GM12878 (cell line): ENCODE measurements around the gene TLX2. TPM values are rescaled to one million over a fixed set of nuclear protein-coding genes. Genes with fewer than 3 reads are reported as not detected.
A peak's percentile ranks its signal among the peaks of the same experiment; 100 is the strongest.

Source experiments
- BCLAF1 ChIP-seq: fragments of 450-650 bp; IDR thresholded peaks from 2 replicates; pipeline ENCODE4 v1.6.1; 2017; ENCODE audit warnings: antibody characterized with exemption, mild to moderate bottlenecking, moderate library complexity
- ETV6 ChIP-seq, 2 experiments: fragments of 450-650 bp in 1 of 2; IDR thresholded peaks in 1 of 2; conservative IDR thresholded peaks in 1 of 2; 2 replicates each; pipeline ENCODE4 v1.6.1; 2014; ENCODE audit warnings: antibody characterized with exemption in 1 of 2, borderline replicate concordance in 1 of 2, low read depth in 1 of 2, mild to moderate bottlenecking in 1 of 2, moderate library complexity in 1 of 2
- GABPA ChIP-seq: IDR thresholded peaks from 2 replicates; pipeline ENCODE4 v1.6.1; 2014; ENCODE audit warnings: antibody characterized with exemption, low read depth, mild to moderate bottlenecking, inconsistent platforms
- HCFC1 ChIP-seq: fragments of 150-350 bp; IDR thresholded peaks from 2 replicates; pipeline ENCODE4 v1.6.1; 2014; ENCODE audit warnings: low read length
- LARP7 ChIP-seq: fragments of 450-650 bp; IDR thresholded peaks from 2 replicates; pipeline ENCODE4 v1.6.1; 2017; ENCODE audit warnings: mild to moderate bottlenecking
- MAX ChIP-seq: IDR thresholded peaks from 2 replicates; pipeline ENCODE4 v1.6.1; 2012; ENCODE audit warnings: low read depth, low read length, improper control_type of control experiment
- NBN ChIP-seq: fragments of 450-650 bp; IDR thresholded peaks from 2 replicates; pipeline ENCODE4 v1.6.1; 2016
- NFXL1 ChIP-seq: fragments of 450-650 bp; IDR thresholded peaks from 2 replicates; pipeline ENCODE4 v1.6.1; 2017; ENCODE audit warnings: antibody characterized with exemption, mild to moderate bottlenecking, borderline replicate concordance
- PKNOX1 ChIP-seq: fragments of 450-650 bp; IDR thresholded peaks from 2 replicates; pipeline ENCODE4 v1.6.1; 2016; ENCODE audit warnings: mild to moderate bottlenecking
- SIX5 ChIP-seq: IDR thresholded peaks from 2 replicates; pipeline ENCODE4 v1.6.1; 2011; ENCODE audit warnings: mild to moderate bottlenecking, low read depth, low read length, moderate library complexity; ENCODE audit not compliant: severe bottlenecking
- SMC3 ChIP-seq: IDR thresholded peaks from 2 replicates; pipeline ENCODE4 v1.6.1; 2011; ENCODE audit warnings: low read length, improper control_type of control experiment, borderline replicate concordance
- SREBF1 ChIP-seq: IDR thresholded peaks from 2 replicates; pipeline ENCODE4 v1.6.1; 2012; ENCODE audit warnings: mild to moderate bottlenecking, low read length
- WRNIP1 ChIP-seq: IDR thresholded peaks from 2 replicates; pipeline ENCODE4 v1.6.1; 2011; ENCODE audit warnings: low read depth, low read length, improper control_type of control experiment, borderline replicate concordance
- ZNF592 ChIP-seq: fragments of 450-650 bp; IDR thresholded peaks from 2 replicates; pipeline ENCODE4 v1.6.1; 2017; ENCODE audit warnings: mild to moderate bottlenecking, moderate library complexity
- polyA plus RNA-seq, 11 experiments: library from polyadenylated mRNA; depleted of rRNA in 4 of 11; unstranded in 6 of 11; stranded (reverse) in 5 of 11; fragments of >200 nt; fragmentation: Nextera tagmentation in 4 of 11; fragmentation: Illumina TruSeq in 1 of 11; extraction: Ambion mirVana in 4 of 11; extraction: Trizol in 1 of 11; gene quantifications; 1 replicate in 1 of 11; 2 replicates in 10 of 11; pipeline versions ENCODE4 v1.2.1 to v1.2.3, GENCODE V29; 2011 to 2016; ENCODE audit warnings: inconsistent platforms in 2 of 11, missing spikeins in 2 of 11, low read depth in 1 of 11
- total RNA-seq, 4 experiments: library from RNA; depleted of rRNA in 3 of 4; stranded (reverse); fragments of >200 nt in 3 of 4; fragmentation: Illumina TruSeq in 1 of 4; extraction: Trizol in 1 of 4; gene quantifications; 2 replicates each; pipeline versions ENCODE4 v1.2.1 to v1.2.3, GENCODE V29; 2013 to 2021
- TF ChIP-seq, protein P1 (sequence below): fragments of 450-650 bp; IDR thresholded peaks from 2 replicates; pipeline ENCODE4 v1.6.1; 2017; ENCODE audit warnings: mild to moderate bottlenecking, low read depth, inconsistent platforms; ENCODE audit not compliant: poor library complexity, severe bottlenecking
- TF ChIP-seq, protein P2 (sequence below): fragments of 450-650 bp; IDR thresholded peaks from 2 replicates; pipeline ENCODE4 v1.6.1; 2017; ENCODE audit warnings: low read depth, mild to moderate bottlenecking, moderate library complexity

Gene TLX2
- total and polyA plus RNA-seq, 10 of the 15 experiments (the other 5 are each of a cell fraction or from before 2014, with no cell fraction given): 0.06 to 5.5 (median 3.6) TPM; not detected in 1

DNA sequence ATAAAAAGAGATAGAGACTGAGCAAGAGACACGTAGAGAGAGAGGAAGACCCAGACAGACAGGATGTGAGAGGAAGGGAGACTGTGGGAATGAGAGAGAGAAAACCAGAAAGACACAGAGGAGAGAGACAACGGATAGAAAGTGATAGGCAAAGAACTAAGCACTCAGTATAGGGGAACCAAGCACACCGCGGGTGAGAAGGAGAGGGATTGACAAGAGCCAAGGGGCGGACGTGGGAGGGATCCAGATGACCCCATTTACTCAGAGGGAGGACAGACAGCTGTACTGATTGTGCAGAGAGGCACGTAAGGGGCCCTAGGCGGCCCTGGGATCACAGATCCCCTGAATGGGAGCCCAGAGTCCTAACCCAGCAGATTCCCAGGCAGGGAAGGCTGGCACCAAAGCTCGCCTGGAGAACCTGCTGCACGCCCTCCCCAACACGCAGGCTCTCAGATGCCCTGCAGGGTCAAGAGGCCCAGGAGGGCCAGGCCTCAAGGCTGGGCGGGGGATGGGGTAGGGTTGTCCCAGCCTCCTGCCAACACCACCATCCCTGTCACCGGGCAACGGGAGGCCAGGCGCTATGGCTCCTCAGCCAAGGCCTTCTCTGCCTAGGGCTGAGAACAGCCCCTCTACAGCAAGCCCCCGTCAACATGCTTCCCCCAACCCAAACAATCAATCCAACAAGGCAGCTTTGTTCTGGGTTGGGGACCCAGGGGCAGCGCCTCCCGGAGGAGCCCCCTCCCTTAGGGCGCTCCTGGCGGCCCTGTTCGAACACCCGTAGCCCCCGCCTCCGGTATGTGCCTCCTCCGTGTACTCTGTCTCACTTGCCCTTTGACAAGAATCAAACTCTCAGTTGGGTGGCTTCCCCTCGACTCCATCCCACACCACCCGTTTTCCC lies 38.9 kb downstream of the TLX2 start (continued):
- no peak for TF ChIP-seq BCLAF1
- TF ChIP-seq, protein P1, sequence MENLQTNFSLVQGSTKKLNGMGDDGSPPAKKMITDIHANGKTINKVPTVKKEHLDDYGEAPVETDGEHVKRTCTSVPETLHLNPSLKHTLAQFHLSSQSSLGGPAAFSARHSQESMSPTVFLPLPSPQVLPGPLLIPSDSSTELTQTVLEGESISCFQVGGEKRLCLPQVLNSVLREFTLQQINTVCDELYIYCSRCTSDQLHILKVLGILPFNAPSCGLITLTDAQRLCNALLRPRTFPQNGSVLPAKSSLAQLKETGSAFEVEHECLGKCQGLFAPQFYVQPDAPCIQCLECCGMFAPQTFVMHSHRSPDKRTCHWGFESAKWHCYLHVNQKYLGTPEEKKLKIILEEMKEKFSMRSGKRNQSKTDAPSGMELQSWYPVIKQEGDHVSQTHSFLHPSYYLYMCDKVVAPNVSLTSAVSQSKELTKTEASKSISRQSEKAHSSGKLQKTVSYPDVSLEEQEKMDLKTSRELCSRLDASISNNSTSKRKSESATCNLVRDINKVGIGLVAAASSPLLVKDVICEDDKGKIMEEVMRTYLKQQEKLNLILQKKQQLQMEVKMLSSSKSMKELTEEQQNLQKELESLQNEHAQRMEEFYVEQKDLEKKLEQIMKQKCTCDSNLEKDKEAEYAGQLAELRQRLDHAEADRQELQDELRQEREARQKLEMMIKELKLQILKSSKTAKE: peak; percentile 39
- peak; percentile 45; the same call in 1 of the 2 replicates for TF ChIP-seq LARP7
- no peak for TF ChIP-seq GABPA
- peak; percentile 73; the same call in 1 of the 2 replicates for TF ChIP-seq WRNIP1
- TF ChIP-seq ZNF592: no peak
- no peak for TF ChIP-seq MAX
- TF ChIP-seq SMC3: no peak
- TF ChIP-seq SREBF1: no peak
- no peak for TF ChIP-seq ETV6 (conservative IDR thresholded peaks at IDR 0.05 in 1 of 2, IDR thresholded peaks at IDR 0.05 in 1 of 2; ENCODE audit: borderline replicate concordance in 1 of 2, low read depth in 1 of 2)
- no peak for TF ChIP-seq NFXL1
- TF ChIP-seq NBN: peak; percentile 91
- no peak for TF ChIP-seq PKNOX1
- TF ChIP-seq HCFC1: no peak
- TF ChIP-seq, protein P2, sequence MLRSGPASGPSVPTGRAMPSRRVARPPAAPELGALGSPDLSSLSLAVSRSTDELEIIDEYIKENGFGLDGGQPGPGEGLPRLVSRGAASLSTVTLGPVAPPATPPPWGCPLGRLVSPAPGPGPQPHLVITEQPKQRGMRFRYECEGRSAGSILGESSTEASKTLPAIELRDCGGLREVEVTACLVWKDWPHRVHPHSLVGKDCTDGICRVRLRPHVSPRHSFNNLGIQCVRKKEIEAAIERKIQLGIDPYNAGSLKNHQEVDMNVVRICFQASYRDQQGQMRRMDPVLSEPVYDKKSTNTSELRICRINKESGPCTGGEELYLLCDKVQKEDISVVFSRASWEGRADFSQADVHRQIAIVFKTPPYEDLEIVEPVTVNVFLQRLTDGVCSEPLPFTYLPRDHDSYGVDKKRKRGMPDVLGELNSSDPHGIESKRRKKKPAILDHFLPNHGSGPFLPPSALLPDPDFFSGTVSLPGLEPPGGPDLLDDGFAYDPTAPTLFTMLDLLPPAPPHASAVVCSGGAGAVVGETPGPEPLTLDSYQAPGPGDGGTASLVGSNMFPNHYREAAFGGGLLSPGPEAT: peak; percentile 12
- no peak for TF ChIP-seq SIX5
